Panc1 (cell line): Measurements from ENCODE around the gene ACTL7B. TPM values are rescaled to one million over a fixed set of nuclear protein-coding genes. Genes with fewer than 3 reads are reported as not detected.
A peak's percentile ranks its signal among the peaks of the same experiment; 100 is the strongest.

ENCODE experiments used
- ATAC-seq: fragments of 200-7000 bp; cut with Tn5 transposase; 2 replicates; pipeline ENCODE4 v1.9.1; 2020; ENCODE audit warnings: mild to moderate bottlenecking, moderate library complexity
- BruUV-seq: library from RNA; stranded (reverse); fragments of 400-500 nt; replicated peaks from 2 replicates; lab custom pipeline; 2021; lab: Mats Ljungman, UMichigan
- CTCF ChIA-PET: fragments of 300-600 bp; sonication (Branson Sonifier 250); formaldehyde crosslinking; loops from one replicate; lab custom pipeline; 2022; ENCODE audit warnings: antibody characterized with exemption; lab: Charles Lee
- POLR2A ChIA-PET: fragments of 300-600 bp; sonication (Branson Sonifier 250); formaldehyde crosslinking; loops from one replicate; lab custom pipeline; 2022; ENCODE audit warnings: antibody characterized with exemption; lab: Charles Lee
- DNase-seq: peaks from one replicate; pipeline ENCODE4 v3.0.0-alpha.2; 2010; ENCODE audit warnings: low read depth, low spot score
- H3K27ac ChIP-seq: 2 replicates; pipeline ENCODE4 v1.5.1; 2011; ENCODE audit warnings: mild to moderate bottlenecking, low read length, inconsistent platforms
- H3K27me3 ChIP-seq: fragments of 200-500 bp; sonication (Bioruptor generic); 2 replicates; pipeline ENCODE4 v1.6.0; 2014; ENCODE audit warnings: low read length, inconsistent platforms; ENCODE audit not compliant: control insufficient read depth, insufficient read depth
- H3K36me3 ChIP-seq: fragments of 200-500 bp; sonication (Bioruptor generic); 2 replicates; pipeline ENCODE4 v1.5.1; 2014; ENCODE audit warnings: inconsistent platforms, mild to moderate bottlenecking, low read length, moderate library complexity; ENCODE audit not compliant: control insufficient read depth, insufficient read depth
- H3K4me1 ChIP-seq: 2 replicates; pipeline ENCODE4 v1.5.1; 2011; ENCODE audit warnings: inconsistent platforms, mild to moderate bottlenecking, low read length, moderate library complexity; ENCODE audit not compliant: control insufficient read depth, insufficient read depth
- H3K4me3 ChIP-seq, 2 experiments: 2 replicates each; pipeline ENCODE4 v1.5.1; 2011 to 2012; ENCODE audit warnings: low read depth in 2 of 2, low read length in 2 of 2, mild to moderate bottlenecking in 2 of 2, inconsistent platforms in 1 of 2, moderate library complexity in 1 of 2
- H3K9me3 ChIP-seq: fragments of 200-500 bp; sonication (Bioruptor generic); 2 replicates; pipeline ENCODE4 v1.5.1; 2014; ENCODE audit warnings: low read depth, mild to moderate bottlenecking, inconsistent platforms, low read length, moderate library complexity; ENCODE audit not compliant: control insufficient read depth, insufficient read depth
- CTCF ChIP-seq: fragments of 450-650 bp; IDR thresholded peaks from 2 replicates; pipeline ENCODE4 v1.5.1; 2017; ENCODE audit warnings: mild to moderate bottlenecking
- POLR2AphosphoS5 ChIP-seq: IDR thresholded peaks from 2 replicates; pipeline ENCODE4 v1.6.1; 2012; ENCODE audit warnings: mild to moderate bottlenecking, low read depth, low read length, moderate library complexity
- REST ChIP-seq, 2 experiments: IDR thresholded peaks; 2 replicates each; pipeline ENCODE4 v1.6.1; 2011 to 2012; ENCODE audit warnings: low read depth in 2 of 2, control low read depth in 1 of 2, low read length in 1 of 2, mild to moderate bottlenecking in 1 of 2, moderate library complexity in 1 of 2; ENCODE audit not compliant: insufficient read depth in 1 of 2
- SIN3A ChIP-seq: IDR thresholded peaks from 2 replicates; pipeline ENCODE4 v1.6.1; 2012; ENCODE audit warnings: low read depth, mild to moderate bottlenecking, low read length, moderate library complexity, borderline replicate concordance; ENCODE audit not compliant: insufficient read depth
- TCF7L2 ChIP-seq: IDR thresholded peaks from 2 replicates; pipeline ENCODE4 v1.6.1; 2011; ENCODE audit warnings: mild to moderate bottlenecking, low read depth, low read length, inconsistent platforms
- in situ Hi-C: cut with HindIII; loops from 2 replicates; pipeline ENCODE4 v1.10.0; 2016; ENCODE audit warnings: low sequenced_read_pairs, low pct_unique_long_range_greater_than_20kb
- intact Hi-C: fragments of 100-400 bp; cut with micrococcal nuclease; formaldehyde crosslinking; loops from one replicate; pipeline ENCODE4 v1.10.0; 2022; ENCODE audit not compliant: unreplicated experiment
- total RNA-seq: library from RNA; stranded (reverse); gene quantifications from one replicate; pipeline ENCODE4 v1.2.1, GENCODE V29; 2021; ENCODE audit not compliant: unreplicated experiment

Gene ACTL7B
- total RNA-seq, 1 experiment from 2014 or later = not detected

- ChIA-PET POLR2A (no interaction called here), CTCF (no interaction called here)
- DNase-seq = no peak
- no peaks in the 10 kb centered on the region for H3K36me3 ChIP-seq
- no peak overlapping the region for H3K4me3 ChIP-seq
- no peak overlapping the region for H3K27ac ChIP-seq
- no peaks in the 10 kb centered on the region for H3K9me3 ChIP-seq
- no peak for ATAC-seq
- in situ Hi-C loops (no loop called here), intact Hi-C loops (no loop called here)
- H3K27me3 ChIP-seq = no peaks in the 10 kb centered on the region
- BruUV-seq = no TSS peak
- TF ChIP-seq SIN3A (no peak), POLR2AphosphoS5 (no peak), CTCF (no peak), TCF7L2 (no peak), REST (IDR thresholded peaks at IDR 0.05; ENCODE audit: insufficient read depth in 1 of 2, low read depth in 2 of 2, low read length in 1 of 2) (no peak)
- H3K4me1 ChIP-seq = no peaks in the 10 kb centered on the region
Observed at GRCh38 chr9:108855529-108855886, 278 bp downstream of the ACTL7B start.

- H3K27ac ChIP-seq = no peak overlapping the region
- intact Hi-C loops (no loop called here), in situ Hi-C loops (no loop called here)
- H3K9me3 ChIP-seq = no peaks in the 10 kb centered on the region
- DNase-seq (no peak), ATAC-seq (0 out of 2 replicates have a peak, but pooled peaks have one; percentile 17)
- TF ChIP-seq POLR2AphosphoS5 = no peak
- no peak for TF ChIP-seq CTCF
- TF ChIP-seq REST (IDR thresholded peaks at IDR 0.05; ENCODE audit: insufficient read depth in 1 of 2, low read depth in 2 of 2, low read length in 1 of 2) = no peak
- no peak for TF ChIP-seq SIN3A
- no peak for TF ChIP-seq TCF7L2
- ChIA-PET POLR2A (no interaction called here), CTCF (no interaction called here)
- no peaks in the 10 kb centered on the region for H3K4me1 ChIP-seq
- H3K4me3 ChIP-seq = no peak overlapping the region
- no TSS peak for BruUV-seq
- H3K27me3 ChIP-seq = no peaks in the 10 kb centered on the region
- no peaks in the 10 kb centered on the region for H3K36me3 ChIP-seq
Observed at GRCh38 chr9:108854641-108855528, 901 bp downstream of the ACTL7B start.
